HG03108 (cell line): Measurements from ENCODE around the gene FOXO3.

Source experiments
- ATAC-seq: cut with Tn5 transposase; IDR thresholded peaks from one replicate; pipeline ENCODE4 v1.9.1; 2021; ENCODE audit warnings: moderate library complexity; ENCODE audit not compliant: unreplicated experiment

FOXO3 gene

GRCh38 chr6:108574457-108575141, 13.9 kb downstream of the FOXO3 start:
- no peak for ATAC-seq

DNA sequence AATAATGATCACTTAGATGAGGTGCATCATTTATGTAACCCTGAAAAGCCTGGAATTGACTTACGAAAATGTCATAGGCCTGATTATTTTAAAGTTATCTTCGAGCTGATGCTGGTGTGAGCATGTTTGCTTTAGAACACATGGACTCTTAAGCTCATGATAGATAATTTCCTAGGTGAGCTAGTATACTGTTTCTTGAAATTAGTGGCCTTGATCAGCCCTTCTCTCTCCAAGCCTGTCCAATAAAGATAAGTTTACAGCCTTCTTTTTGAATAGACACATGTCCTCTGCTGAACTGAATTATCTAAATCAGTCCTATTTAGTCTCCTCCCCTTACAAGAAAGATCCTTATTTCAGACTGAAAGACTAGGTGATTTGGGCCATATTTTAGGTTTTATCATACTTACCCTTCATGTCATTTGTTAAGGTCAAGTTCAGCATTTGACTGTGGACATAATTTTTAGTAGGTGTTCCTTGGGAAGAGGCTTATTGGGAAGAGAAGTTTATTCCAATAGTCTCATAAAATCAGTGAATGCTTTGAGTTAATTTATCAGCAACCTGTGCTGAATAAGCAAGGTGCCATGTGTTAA, 15.3 kb downstream of the FOXO3 start:
- no peak for ATAC-seq

DNA sequence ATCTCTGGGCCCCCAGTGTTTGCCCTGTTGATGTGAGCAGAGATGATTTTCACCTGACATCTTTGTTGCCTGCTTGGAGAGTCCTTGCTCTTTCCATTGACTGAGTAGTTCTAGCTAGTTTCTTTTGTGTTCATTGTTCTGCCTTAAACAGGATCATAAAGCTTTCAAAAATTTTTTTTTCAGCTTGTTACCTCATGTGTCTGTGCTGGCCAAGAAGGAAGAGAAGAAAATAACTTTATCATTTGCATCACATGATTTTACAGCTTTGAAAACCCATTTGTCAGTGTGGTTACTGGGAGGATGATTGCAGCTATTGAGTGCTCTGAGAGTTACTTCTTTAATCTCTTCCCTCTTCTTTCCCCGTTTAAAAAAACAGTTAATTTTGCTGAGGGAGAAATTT, 16.0 kb downstream of the FOXO3 start:
- no peak for ATAC-seq

DNA sequence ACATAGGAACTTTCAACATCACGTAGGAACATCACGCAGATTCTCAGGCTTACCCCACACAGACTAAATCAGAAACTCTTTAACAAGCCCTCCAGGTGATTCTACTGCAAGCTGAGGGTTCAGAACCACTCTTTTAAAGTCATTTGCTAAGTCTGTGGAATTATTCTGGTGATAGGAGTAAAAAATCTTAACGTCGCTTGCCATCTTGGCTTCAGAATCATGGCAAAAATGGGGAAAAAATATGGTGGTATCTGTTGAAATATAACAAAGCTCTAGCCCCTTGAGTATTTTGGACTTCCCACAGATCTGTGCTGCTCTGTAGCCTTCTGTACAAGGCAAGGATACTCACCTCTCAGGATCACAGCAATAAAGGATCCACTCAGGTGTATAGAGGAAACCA, 17.4 kb downstream of the FOXO3 start:
- ATAC-seq, result no peak

GRCh38 chr6:108578595-108579327, 18.0 kb downstream of the FOXO3 start:
- no peak for ATAC-seq

GRCh38 chr6:108579328-108579721, 18.6 kb downstream of the FOXO3 start:
- ATAC-seq, result no peak

GRCh38 chr6:108580646-108581045, 19.9 kb downstream of the FOXO3 start:
- ATAC-seq, result no peak

DNA sequence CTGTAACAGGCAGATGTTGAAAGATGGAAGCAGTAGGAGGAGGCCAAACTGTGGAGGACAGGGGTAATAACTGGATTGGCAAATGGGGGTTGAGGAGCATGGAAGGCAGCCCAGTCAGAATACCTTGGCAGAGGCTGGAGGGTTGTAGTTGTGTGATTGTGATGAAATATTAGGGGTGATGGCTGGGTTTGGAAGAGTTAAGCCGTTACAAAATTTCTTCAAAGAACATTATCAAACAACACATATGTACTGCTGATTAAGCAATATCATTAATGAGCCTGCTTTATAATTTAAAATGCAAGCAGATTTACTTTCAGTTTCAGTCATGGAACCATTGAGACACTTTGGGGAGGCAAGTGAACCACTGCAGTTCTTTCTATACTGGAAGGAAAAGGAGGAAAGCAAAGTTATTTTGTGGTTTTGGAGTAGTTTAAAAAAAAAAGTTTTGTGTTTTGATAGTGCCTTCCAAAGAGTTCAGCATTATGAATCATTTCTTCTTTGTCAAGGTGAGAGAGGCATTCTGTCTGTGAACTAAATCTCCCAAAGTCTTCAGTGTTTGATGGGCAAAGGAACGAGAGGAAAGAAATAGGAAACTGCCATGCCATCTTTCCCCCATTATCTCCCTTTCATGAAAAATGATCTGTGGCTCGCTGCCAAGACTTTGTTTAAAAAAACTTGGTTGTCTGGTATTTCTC, 20.7 kb downstream of the FOXO3 start:
- no peak for ATAC-seq

DNA sequence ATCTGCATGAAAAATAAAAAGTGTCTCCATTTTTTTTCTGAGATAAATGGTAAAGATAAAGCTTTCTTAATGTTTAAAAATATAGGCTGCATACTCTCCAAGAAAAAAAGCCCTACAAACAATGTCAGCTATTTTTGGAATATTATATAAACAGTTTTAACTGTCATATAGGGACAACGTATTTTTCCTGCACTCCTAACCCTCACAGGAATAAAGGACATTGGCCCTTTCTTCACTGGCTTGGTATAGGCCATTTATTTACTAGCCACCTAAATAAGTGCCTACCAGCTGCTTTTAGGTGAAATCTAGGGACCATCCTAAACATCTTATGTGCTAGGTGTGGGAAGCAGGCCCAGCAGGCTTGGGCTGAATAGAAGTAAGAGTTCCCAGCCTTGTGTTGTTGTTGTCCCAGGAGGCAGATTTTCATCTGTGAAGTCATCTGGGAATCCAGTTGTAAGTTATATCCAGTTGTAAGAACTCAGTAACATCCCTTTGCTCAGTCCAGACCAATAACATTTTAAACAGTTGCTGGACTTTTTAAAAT, 21.3 kb downstream of the FOXO3 start:
- no peak for ATAC-seq

DNA sequence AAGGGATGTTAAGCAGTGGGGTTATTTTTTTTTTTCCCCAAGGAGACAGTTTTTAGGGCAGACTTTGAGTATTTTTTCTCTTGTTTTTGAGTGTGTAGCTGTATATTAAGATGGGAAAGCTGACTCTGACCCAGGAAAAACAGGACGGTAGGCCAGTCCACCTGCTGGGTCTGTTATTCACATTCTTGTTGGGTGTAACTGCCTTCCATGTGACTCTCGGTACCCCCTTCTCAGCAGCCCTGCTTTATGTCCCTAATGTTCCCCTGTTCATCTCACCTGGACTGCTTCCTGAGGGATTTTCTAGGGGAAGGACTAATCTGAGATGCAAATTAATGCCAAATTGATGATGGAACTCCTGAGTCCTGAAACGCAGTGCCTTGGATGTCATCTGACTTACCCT, 21.9 kb downstream of the FOXO3 start:
- ATAC-seq, result no peak

- no peak for ATAC-seq
These were observed 23.6 kb downstream of the FOXO3 start for GRCh38 chr6:108584323-108584722.

GRCh38 chr6:108585359-108585758, 24.6 kb downstream of the FOXO3 start:
- ATAC-seq, result no peak

DNA sequence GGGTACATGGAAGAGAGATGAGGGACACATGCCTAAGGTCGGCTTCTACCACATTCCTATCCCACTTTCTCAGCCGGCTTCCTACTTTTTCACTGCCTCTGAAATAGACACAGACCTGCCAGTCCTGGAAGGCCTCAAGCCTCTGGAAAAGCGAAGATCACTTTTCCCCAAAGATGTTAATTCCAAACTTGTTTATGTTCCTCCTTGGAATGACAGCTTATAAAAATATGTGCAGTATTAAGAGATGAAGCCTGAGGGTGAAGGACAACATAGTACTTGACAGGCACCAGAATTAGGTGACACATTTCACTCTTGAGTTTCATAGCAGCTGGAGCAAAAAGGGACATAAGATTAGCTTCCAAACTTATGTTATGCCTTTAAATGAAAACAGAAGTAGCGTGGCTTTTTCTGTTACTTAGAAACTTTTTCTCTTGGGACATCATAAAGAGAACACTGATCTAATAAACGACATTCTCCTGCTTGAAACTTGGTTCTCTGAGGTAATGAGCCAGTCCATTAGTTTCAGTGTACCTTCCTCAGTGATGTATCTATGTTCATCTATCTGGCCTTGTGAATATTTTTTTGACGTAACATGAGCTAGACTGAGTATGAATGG, 25.3 kb downstream of the FOXO3 start:
- no peak for ATAC-seq

DNA sequence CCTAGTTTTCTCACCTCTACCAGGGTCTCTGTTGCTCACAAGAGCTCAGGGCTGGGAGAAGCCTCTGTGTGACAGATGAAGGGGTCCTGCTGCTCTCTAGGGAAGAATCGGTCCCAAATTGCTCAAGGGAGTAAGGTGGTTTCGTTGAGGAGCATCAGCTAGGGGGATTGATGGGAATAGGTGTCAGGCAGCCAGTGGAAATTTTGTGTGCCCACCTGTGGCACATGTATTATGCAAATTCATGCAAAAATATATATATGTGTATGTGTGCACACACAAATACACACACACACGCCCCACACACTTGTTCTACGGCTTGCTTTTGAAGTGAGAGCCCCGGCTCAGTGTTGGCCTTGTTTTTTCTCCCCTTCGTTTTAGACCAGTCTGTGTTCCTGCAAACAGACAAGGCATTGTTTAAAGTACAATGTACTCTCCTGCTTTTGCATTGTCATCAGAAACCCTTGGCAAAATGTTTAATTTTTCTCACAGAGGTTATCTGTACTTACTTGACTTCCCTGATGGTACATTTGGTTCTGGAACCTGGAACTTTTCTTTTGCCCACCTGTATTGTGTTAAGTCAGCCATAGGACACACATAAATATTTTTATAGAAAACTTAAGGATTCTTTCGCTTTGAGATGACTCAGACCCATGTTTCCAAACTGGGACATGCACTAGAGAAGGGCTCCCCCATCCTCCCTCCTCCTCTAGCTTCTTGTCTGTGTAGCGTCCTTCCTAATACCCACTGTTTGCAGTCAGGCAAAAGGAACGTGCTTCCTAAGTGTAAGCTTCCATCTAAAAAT, 26.7 kb downstream of the FOXO3 start:
- no peak for ATAC-seq

- ATAC-seq, result no peak
These were observed 27.9 kb downstream of the FOXO3 start for GRCh38 chr6:108588586-108588985.

GRCh38 chr6:108589244-108589791, 28.6 kb downstream of the FOXO3 start:
- ATAC-seq, result no peak

- ATAC-seq, result no peak
These were observed 30.5 kb downstream of the FOXO3 start for GRCh38 chr6:108591040-108591816.

GRCh38 chr6:108592371-108593337, 31.9 kb downstream of the FOXO3 start:
- no peak for ATAC-seq
